ENCODE measurements around the gene TMEM240. TPM values are rescaled to one million over a fixed set of nuclear protein-coding genes. Genes with fewer than 3 reads are reported as not detected.

The TMEM240 gene
- total RNA-seq, 4 donors from 2014 or later = 9.4 to 16.3 TPM; not detected in 2

DNA sequence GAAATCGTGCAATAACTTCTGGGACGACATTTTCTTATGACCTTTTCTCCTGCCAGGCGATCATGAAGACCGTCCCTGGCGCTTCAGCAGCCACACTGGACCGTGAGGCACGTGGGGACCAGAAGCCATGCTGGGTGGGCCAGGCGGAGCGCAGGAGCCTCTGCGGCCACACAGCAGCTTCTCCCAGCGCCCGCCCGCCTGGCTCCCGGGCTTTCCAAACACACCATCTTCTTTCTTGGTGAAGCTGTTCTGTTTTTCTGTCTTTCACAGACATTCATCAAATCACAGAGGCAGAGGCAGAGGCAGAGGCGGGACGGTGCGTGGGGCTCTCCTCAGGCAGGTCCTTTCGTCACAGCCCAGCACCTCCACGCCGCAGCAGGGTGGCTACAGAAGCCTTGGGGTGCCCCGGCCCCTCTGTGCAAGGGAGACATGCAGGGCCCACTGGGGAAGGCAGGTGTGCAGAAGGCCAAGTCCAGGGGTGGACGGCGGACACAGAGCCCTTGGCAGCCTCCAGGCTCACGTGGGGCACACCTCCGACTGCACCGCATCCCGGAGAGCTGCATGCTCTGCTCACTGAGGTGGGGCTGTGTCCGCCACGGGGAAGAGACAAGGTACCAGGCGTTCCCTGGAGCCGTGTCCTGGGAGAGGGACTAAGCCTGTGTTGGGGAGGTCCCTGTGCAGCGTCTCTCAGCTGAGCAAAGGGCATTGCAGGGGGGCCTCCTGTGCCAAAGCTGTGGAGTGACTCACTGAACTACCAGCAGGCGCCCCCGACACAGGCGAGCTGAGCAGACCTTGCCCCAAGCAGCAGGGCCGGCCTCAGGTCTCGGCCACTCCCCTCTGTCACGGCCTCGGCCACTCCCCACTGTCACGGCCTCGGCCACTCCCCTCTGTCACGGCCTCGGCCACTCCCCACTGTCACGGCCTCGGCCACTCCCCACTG, 2.6 kb upstream of the TMEM240 start:
- DNase-seq = no peak
- TF ChIP-seq POLR2A (IDR thresholded peaks at IDR 0.05) = no peak
- TF ChIP-seq, protein P1, sequence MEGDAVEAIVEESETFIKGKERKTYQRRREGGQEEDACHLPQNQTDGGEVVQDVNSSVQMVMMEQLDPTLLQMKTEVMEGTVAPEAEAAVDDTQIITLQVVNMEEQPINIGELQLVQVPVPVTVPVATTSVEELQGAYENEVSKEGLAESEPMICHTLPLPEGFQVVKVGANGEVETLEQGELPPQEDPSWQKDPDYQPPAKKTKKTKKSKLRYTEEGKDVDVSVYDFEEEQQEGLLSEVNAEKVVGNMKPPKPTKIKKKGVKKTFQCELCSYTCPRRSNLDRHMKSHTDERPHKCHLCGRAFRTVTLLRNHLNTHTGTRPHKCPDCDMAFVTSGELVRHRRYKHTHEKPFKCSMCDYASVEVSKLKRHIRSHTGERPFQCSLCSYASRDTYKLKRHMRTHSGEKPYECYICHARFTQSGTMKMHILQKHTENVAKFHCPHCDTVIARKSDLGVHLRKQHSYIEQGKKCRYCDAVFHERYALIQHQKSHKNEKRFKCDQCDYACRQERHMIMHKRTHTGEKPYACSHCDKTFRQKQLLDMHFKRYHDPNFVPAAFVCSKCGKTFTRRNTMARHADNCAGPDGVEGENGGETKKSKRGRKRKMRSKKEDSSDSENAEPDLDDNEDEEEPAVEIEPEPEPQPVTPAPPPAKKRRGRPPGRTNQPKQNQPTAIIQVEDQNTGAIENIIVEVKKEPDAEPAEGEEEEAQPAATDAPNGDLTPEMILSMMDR (IDR thresholded peaks at IDR 0.05) = no peak
- no peaks in the 10 kb centered on the region for H3K9me3 ChIP-seq
- H3K27me3 ChIP-seq = no peaks in the 10 kb centered on the region
- H3K27ac ChIP-seq = no peak overlapping the region
- H3K4me1 ChIP-seq = peaks cover 0 to 7% of the 10 kb centered on the region in 2 donors
- no peak overlapping the region for H3K4me3 ChIP-seq
- intact Hi-C loops (cut with DNase I; ENCODE audit: low total_unique reads) = no loop called here
- H3K36me3 ChIP-seq = no peaks in the 10 kb centered on the region

DNA sequence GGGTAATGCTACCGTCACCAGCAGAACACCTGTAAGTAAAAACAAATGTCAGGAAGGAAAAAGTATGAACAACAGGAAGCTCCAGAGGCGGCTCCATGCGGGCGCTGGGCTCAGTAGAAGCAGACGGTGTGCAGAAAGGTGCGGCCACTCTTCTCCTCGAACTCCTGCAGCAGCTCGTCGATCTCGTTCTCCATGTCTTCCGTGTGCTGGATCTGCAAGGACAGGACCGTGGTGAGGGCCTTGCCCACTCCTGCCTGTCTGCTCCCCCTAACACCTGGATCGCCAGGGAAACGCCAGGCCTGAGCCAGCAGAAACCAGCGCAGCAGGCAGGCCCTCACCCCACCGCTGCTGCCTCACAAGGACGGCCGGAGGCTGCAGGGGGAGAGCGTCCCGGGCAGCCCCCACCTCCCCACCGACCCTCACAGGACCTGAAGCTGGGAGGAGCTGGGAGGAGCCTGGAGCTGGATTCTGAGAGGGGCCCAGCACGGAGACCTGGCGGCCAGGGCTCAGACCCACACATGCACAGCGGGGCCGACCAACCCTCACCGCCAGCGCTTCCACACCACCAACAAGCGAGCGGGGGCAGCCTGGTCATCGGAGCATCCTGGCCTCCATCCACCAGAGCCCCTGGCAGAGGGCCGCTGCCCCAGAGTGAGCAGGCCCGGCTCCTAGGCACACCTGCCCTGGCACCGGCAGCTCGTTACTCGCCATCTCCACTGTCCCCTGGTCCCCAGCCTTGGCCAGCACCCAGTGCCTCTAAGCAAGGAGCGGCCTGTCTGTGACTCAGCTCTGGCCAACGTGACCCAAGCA, 1.7 kb upstream of the TMEM240 start:
- no peak overlapping the region for H3K27ac ChIP-seq
- DNase-seq = no peak
- H3K4me1 ChIP-seq = peaks cover 0 to 7% of the 10 kb centered on the region in 2 donors
- H3K27me3 ChIP-seq = no peaks in the 10 kb centered on the region
- no peak overlapping the region for H3K4me3 ChIP-seq
- no peaks in the 10 kb centered on the region for H3K9me3 ChIP-seq
- TF ChIP-seq, protein P1 (IDR thresholded peaks at IDR 0.05) = no peak
- no peak for TF ChIP-seq POLR2A (IDR thresholded peaks at IDR 0.05)
- intact Hi-C loops (cut with DNase I; ENCODE audit: low total_unique reads) = no loop called here
- H3K36me3 ChIP-seq = no peaks in the 10 kb centered on the region

DNA sequence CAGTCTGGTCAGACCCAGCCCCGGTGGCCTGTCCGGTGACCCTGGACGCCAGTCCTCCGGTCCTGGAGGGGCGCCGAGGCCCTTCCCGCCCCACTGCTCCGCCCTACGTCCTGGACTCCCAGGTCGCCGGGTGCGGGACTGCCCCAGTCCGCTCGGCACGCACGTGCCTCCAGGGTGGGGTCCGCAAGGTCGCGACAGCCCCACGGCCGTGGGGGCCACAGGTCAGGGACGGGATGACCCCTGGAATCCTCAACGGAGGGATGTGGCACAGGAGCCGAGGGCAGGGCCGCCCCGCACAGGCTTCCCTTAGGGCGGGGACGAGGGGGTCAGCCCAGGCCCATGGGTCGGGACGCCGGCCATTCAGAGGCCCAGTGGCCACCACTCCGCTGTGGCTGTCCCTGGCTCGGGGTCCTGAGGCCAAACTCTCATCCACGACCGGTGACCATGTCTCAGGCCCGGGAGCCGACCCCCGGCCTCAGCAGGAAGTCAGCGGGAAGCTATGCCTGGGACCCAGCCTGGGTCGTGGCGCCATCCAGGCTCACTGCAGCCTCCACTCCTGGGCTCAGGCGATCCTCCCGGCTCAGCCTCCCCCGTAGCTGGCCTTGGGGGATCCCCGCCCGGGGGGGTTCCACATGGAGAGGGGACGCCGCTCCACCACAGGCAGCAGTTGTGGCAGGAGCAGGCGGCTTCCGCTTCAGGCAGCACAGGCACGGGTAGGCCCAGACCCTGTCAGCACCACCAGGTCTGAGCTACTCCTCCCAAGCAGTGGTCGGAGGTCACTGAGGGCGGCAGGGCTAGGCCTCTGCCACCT, 599 bp upstream of the TMEM240 start:
- H3K27ac ChIP-seq = peak overlapping the region; percentile 76 to 83
- peaks cover 0 to 7% of the 10 kb centered on the region in 2 donors for H3K4me1 ChIP-seq
- TF ChIP-seq POLR2A (IDR thresholded peaks at IDR 0.05) = no peak
- TF ChIP-seq, protein P1 (IDR thresholded peaks at IDR 0.05) = no peak
- no peak for DNase-seq
- intact Hi-C loops (cut with DNase I; ENCODE audit: low total_unique reads) = no loop called here
- H3K9me3 ChIP-seq = no peaks in the 10 kb centered on the region
- no peaks in the 10 kb centered on the region for H3K27me3 ChIP-seq
- no peaks in the 10 kb centered on the region for H3K36me3 ChIP-seq
- peak overlapping the region; percentile 52 to 68 for H3K4me3 ChIP-seq

DNA sequence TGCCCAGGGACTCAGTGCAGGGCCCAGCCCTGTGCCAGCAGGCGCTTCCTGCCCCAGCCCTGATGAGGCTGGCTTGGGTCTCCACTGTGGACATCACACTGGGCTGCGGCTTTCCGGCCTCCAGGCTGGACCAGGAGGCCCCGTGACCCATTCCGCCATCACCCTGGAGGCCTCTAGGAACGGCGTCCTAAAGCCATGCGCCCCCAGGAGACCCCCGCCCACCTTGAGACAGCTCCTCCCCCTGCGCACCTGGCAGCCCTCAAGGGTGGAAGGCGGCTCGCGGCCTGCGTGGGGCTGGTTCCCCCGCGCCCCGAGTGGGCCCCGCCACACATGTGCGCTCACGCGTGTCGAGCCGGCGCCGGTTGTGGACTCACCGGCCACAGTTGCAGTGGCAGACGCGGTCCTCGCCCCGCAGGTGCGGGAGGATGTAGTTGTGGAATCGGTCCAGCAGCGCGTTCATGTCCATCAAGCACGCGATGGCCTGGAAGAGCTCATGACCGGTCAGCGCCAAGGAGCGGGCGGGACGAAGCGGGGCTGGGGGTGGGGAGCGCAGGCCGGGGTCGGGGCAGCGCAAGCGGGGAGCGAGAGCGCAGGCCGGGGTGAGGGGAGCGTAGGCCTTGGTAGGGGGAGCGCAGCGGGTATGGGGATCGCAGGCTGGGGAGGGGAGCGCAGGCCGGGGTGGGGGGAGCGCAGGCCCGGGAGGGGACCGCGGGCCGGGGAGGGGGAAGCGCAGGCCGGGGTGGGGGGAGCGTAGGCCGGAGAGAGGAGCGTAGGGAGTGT, 924 bp downstream of the TMEM240 start:
- H3K27ac ChIP-seq = peak overlapping the region; percentile 76 to 83
- intact Hi-C loops (cut with DNase I; ENCODE audit: low total_unique reads) = no loop called here
- peak; percentile 49 to 54 for DNase-seq

More for the DNA sequence above, 924 bp downstream of the TMEM240 start:
- Histone ChIP-seq H3K36me3 (no peaks in the 10 kb centered on the region), H3K9me3 (no peaks in the 10 kb centered on the region), H3K27me3 (no peaks in the 10 kb centered on the region), H3K4me3 (peak overlapping the region; percentile 52 to 68), H3K4me1 (peaks cover 0 to 7% of the 10 kb centered on the region in 2 donors)
- TF ChIP-seq, protein P1 (IDR thresholded peaks at IDR 0.05) = no peak
- TF ChIP-seq POLR2A (IDR thresholded peaks at IDR 0.05) = no peak
